ENCODE measurements around the gene FOXL1. TPM values are rescaled to one million over a fixed set of nuclear protein-coding genes. Genes with fewer than 3 reads are reported as not detected.

The FOXL1 gene
- total and polyA plus RNA-seq, 2 donors, result 0.19 to 0.62 TPM

DNA sequence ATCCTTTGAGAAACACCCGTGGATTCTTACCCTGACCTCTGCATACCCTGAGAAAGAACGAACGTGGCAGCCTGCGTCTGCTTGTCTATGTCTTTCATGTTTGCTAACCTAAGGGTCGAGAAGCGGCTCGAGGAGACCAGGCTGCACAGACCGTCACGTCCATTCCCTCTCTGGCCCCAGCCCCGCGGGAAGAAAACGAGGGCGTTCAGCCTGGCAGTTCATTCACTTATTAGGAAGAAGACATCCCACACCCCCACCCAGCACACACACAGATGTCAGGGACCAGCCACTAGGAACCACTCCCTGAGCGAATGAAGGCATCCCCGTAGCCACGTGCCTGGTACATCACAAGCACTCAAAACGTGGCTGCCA is 22.7 kb upstream of the FOXL1 start:
- DNase-seq (ENCODE audit: low read depth in 6 of 9, low spot score in 9 of 9), result no peak
- H3K27ac ChIP-seq (ENCODE audit: low read depth in 1 of 2, low read length in 1 of 2), result no peak overlapping the region
- H3K4me3 ChIP-seq (ENCODE audit: low read length in 2 of 2), result peak overlapping the region; percentile 94 to 95
- 48% methylated on average over 17 of the region's 17 CpGs for WGBS
- H3K9me3 ChIP-seq (ENCODE audit: control insufficient read depth in 2 of 2, insufficient read depth in 1 of 2, low read length in 1 of 2), result no peaks in the 10 kb centered on the region
- H3K4me1 ChIP-seq (ENCODE audit: control insufficient read depth in 2 of 2, insufficient read depth in 2 of 2, low read length in 2 of 2), result peaks cover 12 to 20% of the 10 kb centered on the region in 2 donors
- H3K36me3 ChIP-seq (ENCODE audit: control insufficient read depth in 2 of 2, insufficient read depth in 2 of 2, low read length in 1 of 2), result peaks cover 4 to 6% of the 10 kb centered on the region in 2 donors
- H3K27me3 ChIP-seq (ENCODE audit: control insufficient read depth in 2 of 2, insufficient read depth in 1 of 2, low read length in 1 of 2), result peaks cover 9 to 12% of the 10 kb centered on the region in 2 donors

DNA sequence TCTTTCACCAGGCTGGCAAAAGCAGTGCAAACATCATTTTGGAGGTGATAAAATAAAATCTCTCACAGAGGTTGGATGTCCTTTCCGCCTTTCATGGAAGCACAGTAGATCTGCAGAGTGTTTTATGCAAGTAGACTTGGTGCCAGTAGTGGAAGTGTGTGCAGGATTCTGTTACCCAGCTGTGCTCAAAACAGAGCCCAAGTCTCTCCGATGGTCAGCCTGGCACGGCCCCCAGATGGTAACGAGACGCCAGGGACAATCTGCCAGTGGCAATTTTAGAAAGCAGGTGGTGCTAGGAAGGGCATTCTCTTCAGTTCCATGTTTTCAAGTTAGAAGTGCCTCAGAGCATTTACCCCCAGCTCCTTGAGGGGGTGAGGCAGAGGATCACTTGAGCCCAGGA is 21.8 kb upstream of the FOXL1 start:
- Histone ChIP-seq H3K9me3 (ENCODE audit: control insufficient read depth in 2 of 2, insufficient read depth in 1 of 2, low read length in 1 of 2) (no peaks in the 10 kb centered on the region), H3K4me3 (ENCODE audit: low read length in 2 of 2) (no peak overlapping the region), H3K36me3 (ENCODE audit: control insufficient read depth in 2 of 2, insufficient read depth in 2 of 2, low read length in 1 of 2) (peaks cover 0 to 3% of the 10 kb centered on the region in 2 donors), H3K27ac (ENCODE audit: low read depth in 1 of 2, low read length in 1 of 2) (no peak overlapping the region), H3K4me1 (ENCODE audit: control insufficient read depth in 2 of 2, insufficient read depth in 2 of 2, low read length in 2 of 2) (peaks cover 12 to 17% of the 10 kb centered on the region in 2 donors), H3K27me3 (ENCODE audit: control insufficient read depth in 2 of 2, insufficient read depth in 1 of 2, low read length in 1 of 2) (peaks cover 9 to 16% of the 10 kb centered on the region in 2 donors)
- no peak for DNase-seq (ENCODE audit: low read depth in 6 of 9, low spot score in 9 of 9)
- WGBS, result 73% methylated on average over 5 of the region's 5 CpGs

DNA sequence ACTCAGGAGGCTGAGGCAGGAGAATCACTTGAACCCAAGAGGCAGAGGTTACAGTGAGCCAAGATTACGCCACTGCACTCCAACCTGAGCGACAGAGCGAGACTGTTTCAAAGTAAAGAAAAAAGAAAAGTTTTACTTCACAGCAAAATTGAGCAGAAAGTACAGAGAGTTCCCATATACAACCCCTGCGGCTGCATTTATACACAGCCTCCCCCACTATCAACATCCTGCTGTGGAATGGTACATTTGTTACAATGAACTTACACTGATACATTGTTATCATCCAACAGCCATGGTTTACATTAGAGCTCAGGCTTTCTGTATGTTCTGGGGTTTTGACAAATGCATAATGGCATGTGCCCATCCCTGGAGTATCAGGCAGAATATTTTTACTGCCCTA is 20.8 kb upstream of the FOXL1 start:
- 90% methylated on average over 4 of the region's 4 CpGs for WGBS
- H3K4me3 ChIP-seq (ENCODE audit: low read length in 2 of 2), result no peak overlapping the region
- no peaks in the 10 kb centered on the region for H3K36me3 ChIP-seq (ENCODE audit: control insufficient read depth in 2 of 2, insufficient read depth in 2 of 2, low read length in 1 of 2)
- peaks cover 9 to 19% of the 10 kb centered on the region in 2 donors for H3K27me3 ChIP-seq (ENCODE audit: control insufficient read depth in 2 of 2, insufficient read depth in 1 of 2, low read length in 1 of 2)
- H3K4me1 ChIP-seq (ENCODE audit: control insufficient read depth in 2 of 2, insufficient read depth in 2 of 2, low read length in 2 of 2), result peaks cover 12 to 14% of the 10 kb centered on the region in 2 donors
- H3K27ac ChIP-seq (ENCODE audit: low read depth in 1 of 2, low read length in 1 of 2), result no peak overlapping the region
- no peak for DNase-seq (ENCODE audit: low read depth in 6 of 9, low spot score in 9 of 9)
- H3K9me3 ChIP-seq (ENCODE audit: control insufficient read depth in 2 of 2, insufficient read depth in 1 of 2, low read length in 1 of 2), result no peaks in the 10 kb centered on the region

DNA sequence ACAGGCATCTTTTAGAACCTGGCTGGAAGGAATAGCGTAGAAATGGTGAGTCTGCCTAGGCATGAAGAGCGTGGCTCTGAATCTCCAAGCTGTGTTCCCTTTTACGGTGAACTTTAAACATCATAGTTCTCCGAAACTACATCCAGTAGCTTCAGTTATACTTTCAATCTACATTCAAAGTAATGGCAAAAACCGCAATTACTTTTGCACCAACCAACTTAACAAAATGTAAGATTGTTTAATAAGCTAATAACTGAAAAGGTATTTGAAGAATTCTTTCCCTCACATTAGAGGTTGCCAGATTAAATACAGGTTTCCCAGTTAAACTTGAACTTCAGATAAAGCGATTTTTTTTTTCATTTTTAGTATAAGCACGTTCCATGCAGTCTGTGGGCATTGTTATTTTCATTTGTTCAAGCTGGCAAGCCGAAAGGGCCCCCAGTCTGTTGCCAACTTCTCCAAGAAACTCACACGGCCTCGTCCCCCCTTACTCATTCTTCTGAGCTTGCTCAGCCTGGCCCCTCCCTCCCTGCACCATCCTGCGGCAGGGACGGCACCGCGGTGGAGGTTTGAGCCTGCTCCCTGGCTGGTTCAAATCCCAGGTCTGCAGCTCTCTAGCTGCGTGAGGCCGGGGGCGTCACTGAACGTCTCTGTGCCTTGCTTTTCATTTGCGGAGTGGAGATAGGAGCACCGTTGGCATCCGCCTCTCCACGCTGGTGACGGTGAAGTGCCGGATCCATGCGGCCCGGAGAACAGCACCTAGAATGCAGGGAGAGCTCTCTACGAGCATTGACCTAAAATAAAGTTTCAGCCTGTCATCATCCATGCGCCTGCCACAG is 19.8 kb upstream of the FOXL1 start:
- 88% methylated on average over 28 of the region's 28 CpGs for WGBS
- Histone ChIP-seq H3K27me3 (ENCODE audit: control insufficient read depth in 2 of 2, insufficient read depth in 1 of 2, low read length in 1 of 2) (peaks cover 17 to 28% of the 10 kb centered on the region in 2 donors), H3K4me3 (ENCODE audit: low read length in 2 of 2) (no peak overlapping the region), H3K4me1 (ENCODE audit: control insufficient read depth in 2 of 2, insufficient read depth in 2 of 2, low read length in 2 of 2) (peaks cover 12 to 17% of the 10 kb centered on the region in 2 donors), H3K27ac (ENCODE audit: low read depth in 1 of 2, low read length in 1 of 2) (no peak overlapping the region), H3K36me3 (ENCODE audit: control insufficient read depth in 2 of 2, insufficient read depth in 2 of 2, low read length in 1 of 2) (no peaks in the 10 kb centered on the region), H3K9me3 (ENCODE audit: control insufficient read depth in 2 of 2, insufficient read depth in 1 of 2, low read length in 1 of 2) (no peaks in the 10 kb centered on the region)
- DNase-seq (ENCODE audit: low read depth in 6 of 9, low spot score in 9 of 9), result no peak

DNA sequence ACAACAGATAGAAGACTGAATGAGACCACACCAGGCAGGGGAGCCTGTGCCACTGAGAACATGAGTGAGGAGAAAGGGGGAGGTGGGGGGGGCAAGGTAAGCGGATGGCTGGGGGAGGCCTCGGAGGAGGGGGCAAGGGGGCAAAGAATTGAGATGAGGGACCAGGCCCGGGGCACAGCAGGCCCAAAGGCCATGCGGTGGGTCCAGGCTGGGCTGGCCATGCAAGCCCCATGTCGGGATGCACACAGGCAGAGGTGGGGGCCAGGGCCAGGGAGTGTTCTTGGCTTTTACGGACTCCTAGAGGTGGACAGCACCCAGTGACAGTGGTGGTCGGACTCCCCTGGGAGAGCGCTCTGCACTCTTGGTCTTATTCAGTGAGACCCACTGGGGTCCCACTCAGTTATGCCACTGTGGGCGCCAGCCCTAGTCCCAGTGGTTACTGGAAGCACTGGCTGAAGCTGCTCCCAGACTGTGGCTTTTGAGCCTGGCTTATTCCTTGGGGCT is 18.5 kb upstream of the FOXL1 start:
- no peak overlapping the region for H3K4me3 ChIP-seq (ENCODE audit: low read length in 2 of 2)
- no peaks in the 10 kb centered on the region for H3K36me3 ChIP-seq (ENCODE audit: control insufficient read depth in 2 of 2, insufficient read depth in 2 of 2, low read length in 1 of 2)
- no peak for DNase-seq (ENCODE audit: low read depth in 6 of 9, low spot score in 9 of 9)
- H3K27ac ChIP-seq (ENCODE audit: low read depth in 1 of 2, low read length in 1 of 2), result no peak overlapping the region
- H3K4me1 ChIP-seq (ENCODE audit: control insufficient read depth in 2 of 2, insufficient read depth in 2 of 2, low read length in 2 of 2), result peaks cover 8 to 15% of the 10 kb centered on the region in 2 donors
- no peaks in the 10 kb centered on the region for H3K9me3 ChIP-seq (ENCODE audit: control insufficient read depth in 2 of 2, insufficient read depth in 1 of 2, low read length in 1 of 2)
- peaks cover 28 to 39% of the 10 kb centered on the region in 2 donors for H3K27me3 ChIP-seq (ENCODE audit: control insufficient read depth in 2 of 2, insufficient read depth in 1 of 2, low read length in 1 of 2)
- WGBS, result 94% methylated on average over 9 of the region's 9 CpGs

DNA sequence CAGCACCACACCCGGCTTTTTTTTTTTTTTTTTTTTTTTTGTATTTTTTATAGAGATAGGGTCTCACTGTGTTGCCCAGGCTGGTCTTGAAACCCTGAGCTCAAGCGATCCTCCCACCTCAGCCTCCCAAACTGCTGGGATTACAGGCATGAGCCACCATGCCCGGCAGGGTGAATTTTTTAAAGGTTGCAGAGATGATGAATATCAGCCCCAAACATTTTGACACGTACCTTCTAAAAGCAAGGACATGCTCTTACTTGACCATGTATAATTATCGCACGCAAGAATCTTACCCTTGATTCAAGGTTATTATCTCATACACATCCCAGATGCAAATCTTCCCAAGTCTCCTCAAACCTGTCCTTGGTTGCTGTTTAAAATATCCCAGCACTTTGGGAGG is 16.0 kb upstream of the FOXL1 start:
- peaks cover 48 to 58% of the 10 kb centered on the region in 2 donors for H3K27me3 ChIP-seq (ENCODE audit: control insufficient read depth in 2 of 2, insufficient read depth in 1 of 2, low read length in 1 of 2)
- WGBS, result 80% methylated on average over 6 of the region's 6 CpGs
- no peak overlapping the region for H3K27ac ChIP-seq (ENCODE audit: low read depth in 1 of 2, low read length in 1 of 2)
- DNase-seq (ENCODE audit: low read depth in 6 of 9, low spot score in 9 of 9), result no peak
- H3K9me3 ChIP-seq (ENCODE audit: control insufficient read depth in 2 of 2, insufficient read depth in 1 of 2, low read length in 1 of 2), result no peaks in the 10 kb centered on the region
- H3K36me3 ChIP-seq (ENCODE audit: control insufficient read depth in 2 of 2, insufficient read depth in 2 of 2, low read length in 1 of 2), result no peaks in the 10 kb centered on the region
- H3K4me1 ChIP-seq (ENCODE audit: control insufficient read depth in 2 of 2, insufficient read depth in 2 of 2, low read length in 2 of 2), result peaks cover 6 to 10% of the 10 kb centered on the region in 2 donors
- H3K4me3 ChIP-seq (ENCODE audit: low read length in 2 of 2), result no peak overlapping the region

DNA sequence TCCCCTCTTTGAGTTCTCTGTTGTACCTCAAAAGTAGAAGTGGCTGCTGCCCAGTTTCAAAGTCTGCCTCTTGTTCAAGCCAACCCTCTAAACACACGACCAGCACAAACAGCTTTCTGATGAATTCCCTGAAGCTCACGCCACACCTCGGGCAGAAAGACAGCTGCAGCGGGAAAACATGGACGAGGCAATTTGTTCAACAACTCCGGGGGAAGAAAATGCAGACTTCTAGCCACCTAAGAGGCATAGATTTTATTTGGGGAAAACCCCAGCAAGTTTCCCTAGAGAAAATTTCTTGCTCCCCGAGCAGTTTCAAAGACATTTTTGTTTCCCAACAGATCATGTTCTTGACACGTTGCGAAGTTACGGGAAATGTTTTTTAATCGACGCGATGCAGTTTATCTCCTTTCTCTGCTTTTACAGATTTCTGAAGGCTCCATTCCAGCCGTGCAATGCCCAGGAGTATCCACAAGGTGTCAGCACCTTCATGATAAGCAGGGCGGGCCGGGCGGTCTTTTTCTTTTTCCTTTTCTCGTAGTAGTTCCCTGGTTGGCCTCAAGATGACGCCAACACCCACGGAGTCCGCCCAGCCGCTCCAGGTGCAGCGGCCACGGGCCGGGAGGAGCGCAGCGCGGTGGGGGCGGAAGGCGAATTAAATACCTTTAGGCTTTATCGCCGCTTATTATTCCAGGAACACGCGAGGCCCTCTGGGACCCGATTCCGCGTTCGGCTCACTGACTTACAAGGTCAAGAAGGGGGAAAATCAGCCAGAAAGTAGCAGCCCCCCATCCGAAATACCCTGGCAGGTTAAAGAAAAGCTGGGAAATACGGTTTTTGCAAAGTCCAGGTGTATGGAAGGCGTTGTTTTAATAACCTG is 14.6 kb upstream of the FOXL1 start:
- Histone ChIP-seq H3K9me3 (ENCODE audit: control insufficient read depth in 2 of 2, insufficient read depth in 1 of 2, low read length in 1 of 2) (no peaks in the 10 kb centered on the region), H3K27me3 (ENCODE audit: control insufficient read depth in 2 of 2, insufficient read depth in 1 of 2, low read length in 1 of 2) (peaks cover 57 to 69% of the 10 kb centered on the region in 2 donors), H3K4me3 (ENCODE audit: low read length in 2 of 2) (peak overlapping the region in 1 of 2 donors; percentile 8), H3K4me1 (ENCODE audit: control insufficient read depth in 2 of 2, insufficient read depth in 2 of 2, low read length in 2 of 2) (peaks cover 6 to 10% of the 10 kb centered on the region in 2 donors), H3K27ac (ENCODE audit: low read depth in 1 of 2, low read length in 1 of 2) (no peak overlapping the region), H3K36me3 (ENCODE audit: control insufficient read depth in 2 of 2, insufficient read depth in 2 of 2, low read length in 1 of 2) (no peaks in the 10 kb centered on the region)
- peak; percentile 59 to 94 (median 84) for DNase-seq (ENCODE audit: low read depth in 6 of 9, low spot score in 9 of 9)
- under 1% methylated on average over 41 of the region's 41 CpGs for WGBS

DNA sequence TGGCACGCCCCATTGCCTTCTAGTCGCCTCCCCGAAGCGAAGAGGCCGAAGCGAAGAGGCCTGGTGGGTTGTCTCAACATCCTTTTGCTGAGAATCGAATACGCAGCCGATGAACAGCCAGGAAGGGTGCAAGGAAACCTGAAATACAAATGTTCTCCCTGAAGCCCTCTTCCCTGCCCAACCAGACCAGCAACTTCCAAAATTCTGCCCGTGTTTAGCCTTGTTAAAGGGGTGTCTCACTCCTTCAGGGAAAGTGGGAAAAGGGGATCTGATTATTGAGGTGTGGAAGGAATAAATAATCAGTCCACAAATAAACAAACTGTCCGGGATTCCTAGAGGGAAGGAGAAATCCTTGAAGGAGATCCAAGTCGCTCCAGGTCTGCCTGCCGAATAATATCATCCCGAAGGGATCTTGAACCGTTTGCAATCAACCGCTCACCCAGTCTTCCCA is 13.1 kb upstream of the FOXL1 start:
- no peak overlapping the region for H3K4me3 ChIP-seq (ENCODE audit: low read length in 2 of 2)
- peaks cover 6 to 10% of the 10 kb centered on the region in 2 donors for H3K4me1 ChIP-seq (ENCODE audit: control insufficient read depth in 2 of 2, insufficient read depth in 2 of 2, low read length in 2 of 2)
- H3K27me3 ChIP-seq (ENCODE audit: control insufficient read depth in 2 of 2, insufficient read depth in 1 of 2, low read length in 1 of 2), result peaks cover 70 to 79% of the 10 kb centered on the region in 2 donors
- H3K27ac ChIP-seq (ENCODE audit: low read depth in 1 of 2, low read length in 1 of 2), result no peak overlapping the region
- DNase-seq (ENCODE audit: low read depth in 6 of 9, low spot score in 9 of 9), result no peak
- no peaks in the 10 kb centered on the region for H3K36me3 ChIP-seq (ENCODE audit: control insufficient read depth in 2 of 2, insufficient read depth in 2 of 2, low read length in 1 of 2)
- H3K9me3 ChIP-seq (ENCODE audit: control insufficient read depth in 2 of 2, insufficient read depth in 1 of 2, low read length in 1 of 2), result no peaks in the 10 kb centered on the region
- WGBS, result 44% methylated on average over 16 of the region's 16 CpGs

Measured in thymus (tissue), 11 donors.